GM21529 (cell line): ENCODE measurements around the gene DDX47.
"Not testable (repeated sequence)": the region's sequence is repeated elsewhere in the genome, so short reads cannot be mapped to it uniquely, and the experiment has no call there.

Experiments
- ATAC-seq: cut with Tn5 transposase; IDR thresholded peaks from one replicate; pipeline ENCODE4 v1.9.1; 2021; ENCODE audit not compliant: unreplicated experiment

The DDX47 gene

DNA sequence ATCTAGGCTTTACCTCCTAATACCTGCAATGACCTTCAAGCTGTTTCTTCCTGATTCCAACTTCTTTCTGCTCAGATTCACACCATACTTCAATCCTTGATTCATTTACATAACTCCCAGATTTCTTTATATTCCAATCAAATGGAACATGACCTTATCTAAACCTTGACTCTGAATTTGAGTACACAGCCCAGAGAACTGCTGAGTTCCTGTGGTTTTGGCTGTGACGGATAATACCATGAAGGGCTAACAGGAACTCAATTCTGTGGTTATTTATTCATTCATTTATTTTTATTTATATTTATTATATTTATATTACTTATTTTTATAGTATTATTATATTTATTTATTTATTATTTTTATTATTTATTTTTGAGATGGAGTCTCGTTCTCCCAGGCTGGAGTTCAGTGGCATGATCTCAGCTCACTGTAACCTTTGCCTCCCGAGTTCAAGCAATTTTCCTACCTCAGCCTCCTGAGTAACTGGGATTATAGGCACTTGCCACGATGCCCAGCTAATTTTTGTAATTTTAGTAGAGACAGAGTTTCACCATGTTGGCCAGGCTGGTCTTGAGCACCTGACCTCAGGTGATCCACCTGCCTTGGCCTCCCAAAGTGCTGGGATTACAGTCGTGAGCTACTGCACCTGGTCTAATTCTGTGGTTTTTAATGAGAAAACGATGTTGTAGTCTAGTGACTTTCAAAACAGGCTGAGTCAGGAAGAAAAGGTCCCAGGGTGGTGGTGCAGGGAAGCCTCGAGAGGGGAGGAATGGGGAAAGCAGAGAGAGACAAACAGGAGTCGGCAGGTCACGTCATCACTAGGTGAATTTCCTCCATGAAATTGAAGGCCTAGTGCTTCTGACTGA, 16.0 kb upstream of the DDX47 start:
- ATAC-seq: no peak

DNA sequence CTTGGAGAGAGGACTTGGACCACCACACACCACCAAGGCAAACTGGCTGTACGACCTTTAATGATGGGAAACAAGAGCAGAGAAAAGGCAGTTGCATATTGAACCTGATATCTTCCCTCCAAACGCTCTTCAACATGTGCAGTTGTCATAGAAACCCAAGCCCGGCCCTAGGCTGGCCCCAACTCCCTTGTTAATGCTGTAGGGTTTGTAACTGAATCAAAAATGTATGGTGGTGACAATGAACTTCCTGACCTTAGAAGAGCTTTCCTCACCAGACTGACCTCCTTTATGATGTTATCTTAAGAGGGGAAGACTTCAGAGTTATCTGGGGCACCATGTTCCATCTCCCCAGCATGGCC, 15.4 kb upstream of the DDX47 start:
- ATAC-seq: no peak

DNA sequence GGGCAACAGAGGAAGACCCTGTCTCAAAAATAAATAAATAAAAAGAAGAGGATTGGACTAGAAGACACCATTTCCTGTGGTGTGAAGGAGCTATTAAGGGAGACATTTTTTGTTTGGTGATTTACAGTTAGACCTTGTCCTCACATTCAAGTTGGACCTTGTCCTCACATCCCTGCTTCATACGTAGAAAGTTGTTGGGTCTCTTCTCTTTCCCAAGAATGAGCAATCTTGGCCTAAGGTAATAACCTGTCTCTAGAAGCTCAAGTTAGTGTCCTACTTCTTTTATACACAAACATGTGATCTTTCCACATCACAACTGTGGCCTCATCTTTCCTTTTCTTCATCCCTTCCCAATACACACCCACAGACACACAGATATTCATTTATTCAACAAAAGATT, 14.7 kb upstream of the DDX47 start:
- no peak for ATAC-seq

DNA sequence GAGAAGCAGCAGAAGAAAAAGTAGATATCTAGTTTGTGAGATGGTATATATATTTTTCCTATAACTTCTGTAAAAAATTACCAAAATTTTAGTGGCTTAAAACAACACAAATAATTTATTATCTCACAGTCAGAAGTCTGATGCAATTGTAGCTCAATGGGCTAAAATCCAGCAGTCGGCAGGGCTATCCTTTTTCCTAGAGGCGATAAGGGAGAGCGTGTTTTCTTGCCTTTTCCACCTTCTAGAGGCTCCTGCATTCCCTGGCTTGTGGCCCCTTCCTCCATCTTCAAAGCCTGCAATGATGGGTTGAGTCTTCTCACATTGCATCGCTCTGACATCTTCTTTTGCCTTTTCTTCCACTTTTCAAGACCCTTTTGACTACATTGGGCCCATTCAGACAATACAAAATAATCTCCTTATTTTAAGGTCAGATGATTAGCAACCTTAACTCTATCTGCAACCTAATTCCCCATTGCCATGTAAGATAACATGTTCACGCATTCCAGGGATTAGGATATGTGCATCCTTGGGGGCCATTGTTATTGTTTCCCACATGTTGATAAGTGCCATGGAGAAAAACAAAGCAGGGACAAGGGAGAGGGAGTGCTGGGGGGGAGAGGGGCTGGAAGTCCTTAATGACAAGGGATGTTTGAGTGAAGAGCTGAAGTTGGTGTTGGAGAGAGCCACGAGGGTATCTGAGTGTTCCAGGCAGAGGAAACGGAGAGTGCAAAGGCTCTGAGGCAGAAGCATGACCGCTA, 13.8 kb upstream of the DDX47 start:
- no peak for ATAC-seq

DNA sequence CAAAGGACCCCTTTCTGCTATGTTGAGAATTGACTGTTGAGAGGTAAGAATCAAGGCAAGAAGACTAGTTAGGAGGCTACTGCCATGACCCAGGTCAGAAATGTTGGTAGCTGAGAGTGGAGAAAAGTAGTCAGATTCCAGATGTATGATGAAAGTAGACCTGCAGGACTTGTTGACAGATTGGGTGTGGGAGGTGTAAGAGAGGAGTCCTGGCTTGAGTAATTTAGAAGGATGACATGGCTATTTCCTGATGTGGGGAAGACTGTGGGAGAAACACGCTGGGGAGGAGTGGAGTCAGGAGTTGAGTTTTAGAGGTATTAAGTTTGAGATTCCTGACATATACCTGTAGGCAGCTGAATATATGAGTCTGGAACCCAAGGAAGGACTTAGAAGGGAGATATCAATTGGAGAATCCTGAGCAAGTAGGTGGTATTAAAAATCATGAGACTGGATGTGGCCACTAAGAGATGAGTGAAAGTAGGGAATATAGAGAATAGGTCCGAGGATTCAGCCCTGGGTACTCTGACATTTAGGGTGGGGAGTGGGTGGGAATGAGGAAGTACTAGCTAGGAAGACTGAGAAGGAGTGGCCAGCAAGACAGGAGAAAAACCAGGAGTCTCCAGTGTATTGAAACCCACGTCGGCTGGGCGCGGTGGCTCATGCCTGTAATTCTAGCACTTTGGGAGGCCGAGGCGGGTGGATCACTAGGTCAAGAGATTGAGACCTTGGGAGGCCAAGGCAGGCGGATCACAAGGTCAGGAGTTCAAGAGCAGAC, 12.6 kb upstream of the DDX47 start:
- ATAC-seq: no peak

DNA sequence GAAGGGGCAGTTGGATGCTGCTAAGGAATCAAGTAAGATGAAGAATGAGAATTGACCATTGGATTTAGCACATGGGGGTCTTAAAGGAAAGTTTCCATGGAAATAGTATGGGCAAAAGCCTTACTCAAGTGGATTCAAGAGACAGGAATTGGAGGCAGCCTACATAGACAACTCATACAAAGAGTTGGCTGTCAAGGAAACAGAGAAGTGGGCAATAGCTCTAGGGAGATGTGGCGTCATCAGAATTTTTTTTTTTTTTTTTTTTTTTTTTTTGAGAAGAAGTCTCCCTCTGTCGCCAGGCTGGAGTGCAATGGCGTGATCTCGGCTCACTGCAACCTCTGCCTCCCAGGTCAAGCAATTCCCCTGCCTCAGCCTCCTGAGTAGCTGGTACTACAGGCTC, 11.5 kb upstream of the DDX47 start:
- not testable (repeated sequence) for ATAC-seq

DNA sequence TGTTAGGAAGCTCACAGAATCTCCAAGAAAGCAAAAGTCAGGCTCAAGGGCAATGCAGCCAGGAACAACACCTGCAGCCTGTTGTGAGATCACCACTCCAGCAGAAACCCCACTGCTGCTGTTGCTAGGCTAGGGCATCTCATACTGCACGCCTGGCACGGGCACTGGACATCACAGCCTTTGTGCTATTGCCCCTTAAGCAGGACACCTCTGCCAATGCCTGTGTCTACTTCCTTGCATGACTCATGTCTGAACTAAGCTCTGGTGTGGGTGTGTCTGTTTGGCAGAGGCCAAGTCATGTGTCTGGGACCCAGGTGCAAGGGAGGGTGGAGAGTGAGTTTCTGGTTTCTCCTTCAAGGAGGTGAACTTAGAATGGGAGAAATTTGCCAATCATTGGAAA, 10.0 kb upstream of the DDX47 start:
- peak; percentile 87 for ATAC-seq

DNA sequence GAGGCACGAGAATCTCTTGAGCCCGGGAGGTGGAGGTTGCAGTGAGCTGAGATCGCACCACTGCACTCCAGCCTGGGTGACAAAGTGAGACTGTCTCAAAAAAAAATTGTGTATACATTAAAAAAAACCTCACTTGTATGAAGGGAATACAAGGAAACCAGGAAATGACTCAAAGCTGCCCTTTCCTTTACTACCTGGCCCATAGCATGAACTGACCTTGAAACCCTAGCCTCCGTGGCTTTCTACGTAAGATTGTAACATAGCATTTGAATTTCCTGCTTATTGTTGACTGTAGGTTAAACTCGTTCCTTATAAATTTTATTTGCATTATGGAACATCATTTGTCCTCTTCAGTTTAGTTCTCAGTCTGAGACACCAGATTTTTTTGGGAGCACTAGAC, 9.1 kb upstream of the DDX47 start:
- no peak for ATAC-seq

DNA sequence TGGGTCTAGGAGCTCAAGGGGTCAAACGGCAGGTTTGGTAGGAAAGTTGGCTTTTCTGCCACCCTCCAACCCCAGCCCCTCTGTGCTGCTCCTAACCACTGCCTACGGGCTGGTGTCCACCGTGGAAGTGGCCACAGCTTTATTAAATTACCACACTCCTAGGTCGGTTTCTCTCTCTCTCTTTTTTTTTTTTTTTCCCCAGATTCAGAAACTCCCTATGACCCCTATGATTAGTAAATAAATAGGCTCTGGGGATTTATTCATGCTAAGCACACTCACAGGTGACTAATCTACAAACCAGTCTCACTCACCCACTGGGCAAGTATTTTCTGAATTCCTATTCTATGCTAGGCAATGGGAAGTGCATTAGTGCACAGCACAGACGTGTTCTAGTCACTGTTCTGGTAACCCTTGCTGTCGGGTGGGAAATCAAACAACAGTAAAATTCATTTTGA, 8.7 kb upstream of the DDX47 start:
- ATAC-seq: no peak

DNA sequence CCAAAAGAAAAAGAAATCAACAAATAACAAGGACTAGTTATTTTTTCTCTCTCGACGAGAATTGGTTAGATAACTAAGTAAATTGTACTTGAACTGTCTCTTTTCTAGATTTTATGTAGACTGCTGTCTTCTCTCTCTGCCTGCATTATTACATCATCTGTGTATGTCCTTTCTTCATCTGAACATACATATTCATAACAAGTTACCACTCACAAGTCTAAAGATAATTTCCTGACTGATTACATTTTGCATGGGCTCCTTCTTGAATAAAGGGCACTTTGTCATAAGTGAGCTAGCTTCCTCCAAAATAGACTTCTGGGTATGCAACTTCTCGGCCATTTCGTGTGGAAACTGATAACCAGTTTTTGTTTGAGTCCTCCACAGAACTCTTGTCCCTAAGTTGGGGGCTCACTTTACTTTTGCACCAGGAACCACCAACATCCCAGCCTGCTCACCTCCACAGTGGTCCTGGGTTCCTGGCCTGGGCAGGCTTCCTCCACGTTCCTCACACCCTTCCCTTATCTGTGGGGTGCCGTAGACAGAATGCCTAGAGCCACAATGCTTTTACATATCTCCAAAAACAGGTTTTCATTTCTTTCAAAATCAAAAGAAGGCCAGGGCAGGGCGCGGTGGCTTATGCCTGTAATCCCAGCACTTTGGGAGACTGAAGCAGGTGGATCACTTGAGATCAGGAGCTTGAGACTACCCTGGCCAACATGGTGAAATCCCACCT, 6.2 kb upstream of the DDX47 start:
- ATAC-seq: no peak

DNA sequence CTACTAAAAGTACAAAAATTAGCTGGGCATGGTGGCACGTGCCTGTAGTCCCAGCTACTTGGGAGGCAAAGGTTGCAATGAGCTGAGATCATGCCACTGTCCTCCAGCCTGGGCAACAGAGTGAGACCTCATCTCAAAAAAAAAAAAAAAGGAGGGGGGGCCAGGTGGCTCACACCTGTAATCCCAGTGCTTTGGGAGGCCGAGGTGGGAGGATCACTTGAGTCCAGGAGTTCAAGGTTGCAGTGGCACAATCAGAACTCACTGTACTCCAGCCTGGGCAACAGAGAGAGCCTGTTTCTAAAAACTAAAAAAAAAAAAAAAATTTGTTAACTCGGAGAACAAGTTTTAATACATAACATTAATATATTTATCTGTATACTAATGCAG, 5.6 kb upstream of the DDX47 start:
- not testable (repeated sequence) for ATAC-seq

DNA sequence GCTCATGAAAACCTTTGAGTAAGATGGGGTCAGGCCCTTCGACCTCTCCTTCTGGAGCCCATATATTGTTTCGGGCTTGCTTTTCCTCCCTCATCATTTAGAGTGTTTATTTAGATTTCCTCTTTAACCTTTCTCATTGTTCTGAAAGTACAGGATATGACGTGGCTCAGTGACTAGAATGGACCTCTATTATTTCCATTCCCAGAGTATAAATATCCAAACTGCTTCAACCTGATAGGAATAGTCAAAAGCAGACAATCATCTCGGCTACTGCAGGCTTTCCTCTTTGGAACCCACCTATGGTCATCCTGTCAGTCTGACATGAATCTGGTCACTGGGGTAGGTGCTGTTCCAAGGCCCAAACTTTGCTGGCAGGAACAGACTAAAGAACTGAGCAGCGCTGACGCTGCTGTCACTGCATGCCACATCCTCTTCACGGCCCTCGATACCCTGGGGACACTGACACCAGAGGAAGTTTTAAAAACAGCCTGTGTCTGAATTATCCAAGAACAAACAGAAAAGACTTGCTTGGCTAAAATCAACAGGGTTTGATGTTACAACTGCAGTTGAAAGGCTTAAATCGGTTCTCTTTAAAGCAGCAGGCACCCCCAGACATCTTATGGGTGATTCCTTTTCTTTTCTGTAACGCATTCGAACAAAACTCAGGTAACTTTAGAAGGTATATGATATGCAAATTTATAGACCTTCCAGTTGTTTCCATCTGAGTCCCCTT, 5.0 kb upstream of the DDX47 start:
- ATAC-seq: peak; percentile 61

DNA sequence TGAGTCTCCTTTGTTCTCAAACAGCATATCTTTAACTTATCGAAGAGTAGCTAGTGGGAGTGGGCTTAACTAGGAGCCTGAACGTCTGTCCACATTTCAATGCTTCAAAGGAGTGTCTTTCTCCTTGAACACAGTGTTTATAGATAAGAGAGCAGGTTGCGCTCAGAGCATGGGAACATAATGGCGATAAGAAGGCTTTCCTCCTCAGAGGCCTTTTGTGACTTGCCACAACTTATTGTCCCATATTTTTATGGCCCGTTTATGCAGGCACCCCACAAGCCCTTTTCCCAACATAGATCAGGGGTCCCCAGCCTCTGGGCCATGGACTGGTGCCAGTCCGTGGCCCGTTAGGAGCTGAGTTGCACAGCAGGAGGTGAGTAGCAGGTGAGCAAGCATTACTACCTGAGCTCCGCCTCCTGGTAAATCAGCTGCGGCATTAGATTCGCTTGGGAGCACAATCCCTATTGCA, 2.6 kb upstream of the DDX47 start:
- ATAC-seq: no peak

DNA sequence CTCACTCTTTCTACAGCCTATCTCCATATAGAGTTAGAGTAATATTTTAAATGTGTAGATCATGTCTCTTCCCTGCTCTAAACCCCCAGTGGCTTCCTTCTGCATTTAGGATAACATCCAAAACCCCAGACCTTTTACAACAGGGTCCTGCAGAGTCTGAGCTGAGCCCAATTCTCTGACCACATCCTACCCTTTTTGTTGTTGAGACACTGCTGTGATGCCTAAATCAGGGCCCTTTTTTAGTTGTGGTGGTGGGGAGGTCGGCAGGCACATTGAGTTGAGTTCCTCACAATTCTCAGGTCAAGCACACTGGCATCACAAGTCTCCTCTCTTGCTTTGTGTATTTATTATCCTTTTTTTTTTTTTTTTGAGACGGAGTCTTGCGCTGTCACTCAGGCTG, 1.8 kb upstream of the DDX47 start:
- no peak for ATAC-seq

DNA sequence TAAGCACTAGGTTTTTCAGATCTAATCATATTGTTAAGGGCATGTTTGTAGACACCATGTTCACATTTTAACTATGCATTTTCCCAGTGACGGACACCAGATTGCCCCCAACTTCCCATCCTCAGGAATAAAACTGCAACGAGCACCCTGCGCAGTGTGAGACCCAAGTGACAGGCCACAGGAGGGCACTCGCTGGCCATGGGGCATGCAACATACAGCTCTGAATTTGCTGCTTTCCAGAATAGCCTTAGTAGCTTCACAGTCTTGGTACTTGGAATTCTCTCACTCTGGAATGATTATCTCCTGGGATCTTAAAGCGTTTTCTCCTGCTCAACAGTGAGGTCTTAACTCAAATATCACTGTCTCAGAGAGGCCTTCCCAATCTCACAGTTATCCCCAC, 972 bp upstream of the DDX47 start:
- ATAC-seq: no peak

DNA sequence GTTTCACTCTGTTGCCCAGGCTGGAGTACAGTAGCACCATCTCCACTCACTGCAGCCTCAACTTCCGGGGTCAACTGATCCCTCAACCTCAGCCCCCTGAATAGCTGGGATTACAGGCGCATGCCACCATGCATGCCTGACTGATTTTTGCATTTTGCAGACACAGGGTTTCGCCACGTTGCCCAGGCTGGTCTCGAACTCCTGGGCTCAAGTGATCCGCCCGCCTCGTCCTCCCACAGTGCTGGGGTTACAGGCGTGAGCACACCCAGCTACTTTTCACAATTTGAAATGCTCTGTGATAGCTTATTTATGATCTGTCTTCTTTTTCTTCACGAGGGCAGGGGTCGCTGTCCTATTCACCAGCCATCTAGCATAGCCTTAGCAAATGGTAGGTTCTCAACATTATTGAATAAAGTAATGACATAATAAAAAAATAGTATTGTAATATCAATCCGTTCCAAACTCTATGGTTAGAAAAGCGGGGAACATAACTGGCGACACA, 477 bp upstream of the DDX47 start:
- no peak for ATAC-seq

DNA sequence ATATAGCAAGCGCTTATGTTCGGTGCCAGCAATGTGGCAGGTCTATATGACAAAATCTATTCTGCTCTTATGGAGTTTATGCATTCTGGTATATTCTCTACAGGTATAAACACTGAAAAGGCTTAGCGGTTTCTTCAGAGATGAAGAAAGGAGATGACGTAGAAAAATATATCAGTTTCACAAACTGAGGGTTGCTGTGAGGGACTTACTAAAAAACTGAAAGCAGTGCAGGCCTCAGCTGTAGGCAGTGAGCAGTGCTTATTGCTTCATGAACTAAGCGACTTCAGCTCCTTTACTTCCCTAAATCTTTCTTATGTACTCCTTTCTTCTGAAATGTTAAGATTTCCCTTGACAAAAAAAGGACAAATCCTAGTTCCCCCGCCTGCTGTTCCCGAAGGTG, 4.5 kb downstream of the DDX47 start:
- ATAC-seq: peak; percentile 39

DNA sequence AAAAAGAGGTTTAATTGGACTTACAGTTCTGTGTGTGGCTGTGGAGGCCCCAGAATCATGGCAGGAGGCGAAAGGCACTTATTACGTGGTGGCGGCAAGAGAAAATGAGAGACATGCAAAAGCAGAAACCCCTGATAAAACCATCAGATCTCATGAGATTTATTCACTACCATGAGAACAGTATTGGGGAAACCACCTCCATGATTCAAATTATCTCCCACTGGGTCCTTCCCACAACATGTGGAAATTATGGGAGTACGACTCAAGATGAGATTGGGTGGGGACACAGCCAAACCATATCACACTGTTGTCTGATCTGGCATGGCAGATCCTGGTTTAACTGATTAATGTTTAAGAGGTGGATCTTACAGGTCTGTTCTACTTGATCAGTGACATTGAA, 5.6 kb downstream of the DDX47 start:
- no peak for ATAC-seq

DNA sequence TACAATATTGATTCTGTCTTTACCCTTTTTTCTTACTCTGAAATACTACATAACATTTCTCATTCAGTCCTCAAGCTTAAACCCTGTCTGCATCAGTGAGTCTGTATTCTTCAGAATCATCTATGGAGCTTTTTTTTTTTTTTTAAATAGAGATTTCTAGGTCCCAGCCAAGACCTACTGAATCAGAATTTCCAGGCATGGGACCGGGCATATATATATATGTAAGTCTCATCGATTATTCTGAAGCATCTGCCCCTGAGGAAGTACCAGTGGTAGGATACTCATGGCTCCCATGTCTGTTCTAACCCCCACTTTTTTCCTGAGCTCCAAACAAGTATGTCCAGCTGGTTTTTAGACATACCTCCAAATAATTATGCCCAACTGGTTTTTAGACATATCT, 6.1 kb downstream of the DDX47 start:
- ATAC-seq: no peak

DNA sequence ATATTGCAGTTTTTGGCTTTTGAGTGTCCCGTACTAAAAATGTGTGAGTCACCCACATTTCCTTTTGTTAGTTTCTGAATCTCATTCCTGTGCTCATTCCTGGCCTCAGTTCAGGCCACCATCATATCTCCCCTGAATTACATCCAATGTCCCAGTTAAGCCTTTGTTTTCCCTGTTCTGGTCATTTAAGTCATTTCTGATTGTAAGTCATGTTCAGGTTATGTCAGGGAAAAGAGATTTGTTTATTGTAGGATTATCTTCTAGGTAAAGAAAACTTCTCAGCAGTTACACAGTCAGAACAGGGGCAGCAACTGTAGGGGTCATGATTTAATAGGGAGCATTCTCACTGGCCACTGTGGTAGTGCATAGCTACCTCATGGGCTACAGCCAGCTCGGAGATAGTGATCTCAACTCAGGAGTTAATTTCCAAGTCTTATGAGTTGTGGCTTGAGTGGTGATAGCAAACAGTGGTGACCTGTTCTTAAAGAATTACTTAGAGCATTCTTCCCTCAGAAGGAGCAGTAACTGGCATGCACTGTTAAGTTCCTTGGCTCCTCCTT, 6.7 kb downstream of the DDX47 start:
- ATAC-seq: no peak
